HEK293 (cell line): ENCODE results near the gene SENP8.

ENCODE experiments used
- GLIS1 ChIP-seq: fragments of 450-650 bp; formaldehyde crosslinking; IDR thresholded peaks from 2 replicates; pipeline ENCODE4 v1.5.1; 2016; ENCODE audit warnings: missing biosample characterization, missing genetic modification characterization
- KLF16 ChIP-seq: fragments of 450-650 bp; formaldehyde crosslinking; IDR thresholded peaks from 2 replicates; pipeline ENCODE4 v1.5.1; 2017; ENCODE audit warnings: missing biosample characterization, missing genetic modification characterization
- KLF7 ChIP-seq: fragments of 450-650 bp; formaldehyde crosslinking; IDR thresholded peaks from 2 replicates; pipeline ENCODE4 v1.5.1; 2016; ENCODE audit warnings: missing biosample characterization, missing genetic modification characterization, borderline replicate concordance
- MZF1 ChIP-seq: fragments of 450-650 bp; formaldehyde crosslinking; IDR thresholded peaks from 2 replicates; pipeline ENCODE4 v1.5.1; 2017; ENCODE audit warnings: missing biosample characterization, missing genetic modification characterization, borderline replicate concordance
- PRDM1 ChIP-seq: fragments of 450-650 bp; formaldehyde crosslinking; IDR thresholded peaks from 2 replicates; pipeline ENCODE4; 2016; ENCODE audit warnings: missing biosample characterization, missing genetic modification characterization
- REPIN1 ChIP-seq: fragments of 450-650 bp; formaldehyde crosslinking; IDR thresholded peaks from 2 replicates; pipeline ENCODE4 v1.5.1; 2017; ENCODE audit warnings: missing biosample characterization, missing genetic modification characterization, low read depth
- SCRT2 ChIP-seq: fragments of 450-650 bp; formaldehyde crosslinking; IDR thresholded peaks from 2 replicates; pipeline ENCODE4 v1.5.1; 2016; ENCODE audit warnings: missing biosample characterization, missing genetic modification characterization
- SP7 ChIP-seq: fragments of 450-650 bp; formaldehyde crosslinking; IDR thresholded peaks from 2 replicates; pipeline ENCODE4 v1.5.1; 2016; ENCODE audit warnings: missing biosample characterization, missing genetic modification characterization
- ZBTB10 ChIP-seq: fragments of 450-650 bp; formaldehyde crosslinking; IDR thresholded peaks from 2 replicates; pipeline ENCODE4 v1.5.1; 2016; ENCODE audit warnings: missing biosample characterization, missing genetic modification characterization
- ZBTB17 ChIP-seq: fragments of 450-650 bp; formaldehyde crosslinking; IDR thresholded peaks from 2 replicates; pipeline ENCODE4 v1.5.1; 2016; ENCODE audit warnings: missing biosample characterization, missing genetic modification characterization
- ZBTB8A ChIP-seq: fragments of 450-650 bp; formaldehyde crosslinking; IDR thresholded peaks from 2 replicates; pipeline ENCODE4 v1.5.1; 2016; ENCODE audit warnings: missing biosample characterization, missing genetic modification characterization
- ZFP69B ChIP-seq: fragments of 450-650 bp; formaldehyde crosslinking; IDR thresholded peaks from 2 replicates; pipeline ENCODE4 v1.5.1; 2016; ENCODE audit warnings: missing biosample characterization, missing genetic modification characterization
- ZIC2 ChIP-seq: fragments of 450-650 bp; formaldehyde crosslinking; IDR thresholded peaks from 2 replicates; pipeline ENCODE4 v1.5.1; 2016; ENCODE audit warnings: missing biosample characterization, missing genetic modification characterization
- ZNF175 ChIP-seq: fragments of 450-650 bp; formaldehyde crosslinking; IDR thresholded peaks from 2 replicates; pipeline ENCODE4 v1.5.1; 2016; ENCODE audit warnings: missing biosample characterization, missing genetic modification characterization
- ZNF2 ChIP-seq: fragments of 450-650 bp; formaldehyde crosslinking; IDR thresholded peaks from 2 replicates; pipeline ENCODE4 v1.5.1; 2016; ENCODE audit warnings: missing biosample characterization, missing genetic modification characterization
- ZNF311 ChIP-seq: fragments of 450-650 bp; formaldehyde crosslinking; IDR thresholded peaks from 2 replicates; pipeline ENCODE4 v1.5.1; 2017; ENCODE audit warnings: missing biosample characterization, missing genetic modification characterization, borderline replicate concordance
- ZNF350 ChIP-seq: fragments of 450-650 bp; formaldehyde crosslinking; IDR thresholded peaks from 2 replicates; pipeline ENCODE4 v1.5.0; 2017; ENCODE audit warnings: missing biosample characterization, mild to moderate bottlenecking, missing genetic modification characterization
- ZNF366 ChIP-seq: fragments of 450-650 bp; formaldehyde crosslinking; conservative IDR thresholded peaks from 2 replicates; pipeline ENCODE4 v1.5.1; 2016; ENCODE audit warnings: missing biosample characterization, missing genetic modification characterization
- ZNF426 ChIP-seq: fragments of 450-650 bp; formaldehyde crosslinking; IDR thresholded peaks from 2 replicates; pipeline ENCODE4 v1.5.1; 2017; ENCODE audit warnings: missing biosample characterization, missing genetic modification characterization, mild to moderate bottlenecking, inconsistent platforms, moderate library complexity
- ZNF433 ChIP-seq: fragments of 450-650 bp; formaldehyde crosslinking; IDR thresholded peaks from 2 replicates; pipeline ENCODE4 v1.5.1; 2016; ENCODE audit warnings: missing biosample characterization, missing genetic modification characterization, low read depth
- ZNF48 ChIP-seq: fragments of 450-650 bp; formaldehyde crosslinking; IDR thresholded peaks from 2 replicates; pipeline ENCODE4 v1.5.1; 2016; ENCODE audit warnings: missing biosample characterization, missing genetic modification characterization
- ZNF510 ChIP-seq: fragments of 450-650 bp; formaldehyde crosslinking; IDR thresholded peaks from 2 replicates; pipeline ENCODE4 v1.5.1; 2018; ENCODE audit warnings: mild to moderate bottlenecking, missing genetic modification characterization, missing biosample characterization; ENCODE audit not compliant: insufficient replicate concordance
- ZNF558 ChIP-seq: fragments of 450-650 bp; formaldehyde crosslinking; IDR thresholded peaks from 2 replicates; pipeline ENCODE4 v1.5.1; 2016; ENCODE audit warnings: missing biosample characterization, missing genetic modification characterization
- ZNF560 ChIP-seq: fragments of 450-650 bp; formaldehyde crosslinking; IDR thresholded peaks from 2 replicates; pipeline ENCODE4 v1.5.1; 2017; ENCODE audit warnings: missing biosample characterization, missing genetic modification characterization, borderline replicate concordance
- ZNF585B ChIP-seq: fragments of 450-650 bp; formaldehyde crosslinking; IDR thresholded peaks from 2 replicates; pipeline ENCODE4 v1.5.1; 2016; ENCODE audit warnings: missing biosample characterization, missing genetic modification characterization
- ZNF600 ChIP-seq: fragments of 450-650 bp; formaldehyde crosslinking; IDR thresholded peaks from 2 replicates; pipeline ENCODE4 v1.5.1; 2016; ENCODE audit warnings: missing biosample characterization, missing genetic modification characterization
- ZNF629 ChIP-seq: fragments of 450-650 bp; formaldehyde crosslinking; IDR thresholded peaks from 2 replicates; pipeline ENCODE4 v1.5.1; 2017; ENCODE audit warnings: missing biosample characterization, missing genetic modification characterization
- ZNF670 ChIP-seq: fragments of 450-650 bp; formaldehyde crosslinking; IDR thresholded peaks from 2 replicates; pipeline ENCODE4 v1.5.1; 2016; ENCODE audit warnings: missing biosample characterization, missing genetic modification characterization, low read depth
- ZNF747 ChIP-seq: fragments of 450-650 bp; formaldehyde crosslinking; IDR thresholded peaks from 2 replicates; pipeline ENCODE4 v1.5.1; 2016; ENCODE audit warnings: missing biosample characterization, missing genetic modification characterization
- ZNF768 ChIP-seq: fragments of 450-650 bp; formaldehyde crosslinking; IDR thresholded peaks from 2 replicates; pipeline ENCODE4 v1.5.1; 2018; ENCODE audit warnings: missing biosample characterization, mild to moderate bottlenecking, missing genetic modification characterization
- ZNF777 ChIP-seq: fragments of 450-650 bp; formaldehyde crosslinking; IDR thresholded peaks from 2 replicates; pipeline ENCODE4 v1.5.1; 2017; ENCODE audit warnings: missing biosample characterization, missing genetic modification characterization, borderline replicate concordance
- ZSCAN23 ChIP-seq: fragments of 450-650 bp; formaldehyde crosslinking; IDR thresholded peaks from 2 replicates; pipeline ENCODE4 v1.5.1; 2016; ENCODE audit warnings: missing biosample characterization, missing genetic modification characterization
- TF ChIP-seq, protein P1 (sequence below): fragments of 450-650 bp; IDR thresholded peaks from 2 replicates; pipeline ENCODE4 v1.5.1; 2018; ENCODE audit warnings: missing biosample characterization, mild to moderate bottlenecking, missing genetic modification characterization
- TF ChIP-seq, protein P2 (sequence below): fragments of 450-650 bp; formaldehyde crosslinking; IDR thresholded peaks from 2 replicates; pipeline ENCODE4 v1.5.1; 2016; ENCODE audit warnings: missing biosample characterization, missing genetic modification characterization

SENP8 gene

DNA sequence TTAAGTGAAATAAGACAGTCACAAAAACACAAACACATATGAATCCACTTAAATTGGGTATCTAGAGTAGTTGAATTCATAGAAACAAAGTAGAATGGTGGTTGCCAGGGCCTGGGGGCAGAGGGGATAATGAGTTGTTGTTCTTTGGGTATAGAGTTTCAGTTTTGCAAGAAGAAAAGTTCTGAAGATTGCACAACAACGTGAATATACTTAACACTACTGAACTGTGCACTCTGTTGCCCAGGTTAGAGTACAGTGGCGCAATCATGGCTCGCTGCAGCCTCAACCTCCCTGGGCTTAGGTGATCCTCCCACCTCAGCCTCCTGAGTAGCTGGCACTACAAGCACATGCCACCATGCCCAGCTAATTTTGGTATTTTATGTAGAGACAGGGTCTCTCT, 64.5 kb downstream of the SENP8 start (continued):
- TF ChIP-seq ZNF629 (tag by site-specific recombination) (0 out of 2 replicates have a peak, but pooled peaks have one; percentile 48), ZBTB17 (tag by site-specific recombination) (peak; percentile 76), SCRT2 (tag by site-specific recombination) (peak; percentile 46; the same call in 1 of the 2 replicates), ZNF350 (tag by site-specific recombination) (no peak), KLF7 (tag by site-specific recombination) (no peak; the same call in 1 of the 2 replicates), ZNF670 (tag by site-specific recombination) (no peak), ZNF768 (tag by site-specific recombination) (peak; percentile 34; the same call in 1 of the 2 replicates), ZNF560 (tag by site-specific recombination) (no peak), ZNF2 (tag by site-specific recombination) (peak; percentile 24; the same call in 1 of the 2 replicates), ZNF366 (peak; percentile 56), REPIN1 (tag by site-specific recombination) (no peak; the same call in 1 of the 2 replicates), ZNF433 (tag by site-specific recombination) (no peak), ZBTB10 (tag by site-specific recombination) (no peak), ZIC2 (tag by site-specific recombination) (no peak), SP7 (tag by site-specific recombination) (0 out of 2 replicates have a peak, but pooled peaks have one; percentile 20), ZNF510 (tag by site-specific recombination) (no peak), ZSCAN23 (no peak), ZNF48 (no peak), ZNF747 (no peak), ZNF426 (tag by site-specific recombination) (no peak), ZNF558 (tag by site-specific recombination) (no peak), ZBTB8A (tag by site-specific recombination) (peak; percentile 43; the same call in 1 of the 2 replicates), ZNF311 (tag by site-specific recombination) (no peak), MZF1 (tag by site-specific recombination) (peak; percentile 91; the same call in 1 of the 2 replicates), PRDM1 (tag by site-specific recombination) (peak; percentile 13; the same call in 1 of the 2 replicates), KLF16 (tag by site-specific recombination) (no peak), ZNF175 (tag by site-specific recombination) (no peak), ZNF777 (tag by site-specific recombination) (no peak), ZNF585B (no peak), GLIS1 (tag by site-specific recombination) (no peak), ZNF600 (tag by site-specific recombination) (no peak), ZFP69B (tag by site-specific recombination) (peak; percentile 53; the same call in 1 of the 2 replicates)
- TF ChIP-seq, protein P1, sequence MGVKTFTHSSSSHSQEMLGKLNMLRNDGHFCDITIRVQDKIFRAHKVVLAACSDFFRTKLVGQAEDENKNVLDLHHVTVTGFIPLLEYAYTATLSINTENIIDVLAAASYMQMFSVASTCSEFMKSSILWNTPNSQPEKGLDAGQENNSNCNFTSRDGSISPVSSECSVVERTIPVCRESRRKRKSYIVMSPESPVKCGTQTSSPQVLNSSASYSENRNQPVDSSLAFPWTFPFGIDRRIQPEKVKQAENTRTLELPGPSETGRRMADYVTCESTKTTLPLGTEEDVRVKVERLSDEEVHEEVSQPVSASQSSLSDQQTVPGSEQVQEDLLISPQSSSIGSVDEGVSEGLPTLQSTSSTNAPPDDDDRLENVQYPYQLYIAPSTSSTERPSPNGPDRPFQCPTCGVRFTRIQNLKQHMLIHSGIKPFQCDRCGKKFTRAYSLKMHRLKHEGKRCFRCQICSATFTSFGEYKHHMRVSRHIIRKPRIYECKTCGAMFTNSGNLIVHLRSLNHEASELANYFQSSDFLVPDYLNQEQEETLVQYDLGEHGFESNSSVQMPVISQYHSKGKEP, result peak; percentile 82
- TF ChIP-seq, protein P2, sequence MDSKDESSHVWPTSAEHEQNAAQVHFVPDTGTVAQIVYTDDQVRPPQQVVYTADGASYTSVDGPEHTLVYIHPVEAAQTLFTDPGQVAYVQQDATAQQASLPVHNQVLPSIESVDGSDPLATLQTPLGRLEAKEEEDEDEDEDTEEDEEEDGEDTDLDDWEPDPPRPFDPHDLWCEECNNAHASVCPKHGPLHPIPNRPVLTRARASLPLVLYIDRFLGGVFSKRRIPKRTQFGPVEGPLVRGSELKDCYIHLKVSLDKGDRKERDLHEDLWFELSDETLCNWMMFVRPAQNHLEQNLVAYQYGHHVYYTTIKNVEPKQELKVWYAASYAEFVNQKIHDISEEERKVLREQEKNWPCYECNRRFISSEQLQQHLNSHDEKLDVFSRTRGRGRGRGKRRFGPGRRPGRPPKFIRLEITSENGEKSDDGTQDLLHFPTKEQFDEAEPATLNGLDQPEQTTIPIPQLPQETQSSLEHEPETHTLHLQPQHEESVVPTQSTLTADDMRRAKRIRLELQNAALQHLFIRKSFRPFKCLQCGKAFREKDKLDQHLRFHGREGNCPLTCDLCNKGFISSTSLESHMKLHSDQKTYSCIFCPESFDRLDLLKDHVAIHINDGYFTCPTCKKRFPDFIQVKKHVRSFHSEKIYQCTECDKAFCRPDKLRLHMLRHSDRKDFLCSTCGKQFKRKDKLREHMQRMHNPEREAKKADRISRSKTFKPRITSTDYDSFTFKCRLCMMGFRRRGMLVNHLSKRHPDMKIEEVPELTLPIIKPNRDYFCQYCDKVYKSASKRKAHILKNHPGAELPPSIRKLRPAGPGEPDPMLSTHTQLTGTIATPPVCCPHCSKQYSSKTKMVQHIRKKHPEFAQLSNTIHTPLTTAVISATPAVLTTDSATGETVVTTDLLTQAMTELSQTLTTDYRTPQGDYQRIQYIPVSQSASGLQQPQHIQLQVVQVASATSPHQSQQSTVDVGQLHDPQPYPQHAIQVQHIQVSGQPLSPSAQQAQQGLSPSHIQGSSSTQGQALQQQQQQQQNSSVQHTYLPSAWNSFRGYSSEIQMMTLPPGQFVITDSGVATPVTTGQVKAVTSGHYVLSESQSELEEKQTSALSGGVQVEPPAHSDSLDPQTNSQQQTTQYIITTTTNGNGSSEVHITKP (tag by site-specific recombination), result no peak
